OCI-LY7 (cell line): Measurements from ENCODE around the gene GXYLT2. TPM values are rescaled to one million over a fixed set of nuclear protein-coding genes. Genes with fewer than 3 reads are reported as not detected.

ENCODE experiments used
- BruUV-seq: library from RNA; stranded (reverse); fragments of 400-500 nt; replicated peaks from 2 replicates; lab custom pipeline; 2021; lab: Mats Ljungman, UMichigan
- CTCF ChIA-PET: fragments of 300-600 bp; sonication (Branson Sonifier 250); formaldehyde crosslinking; loops from one replicate; lab custom pipeline; 2022; ENCODE audit warnings: antibody characterized with exemption; ENCODE audit not compliant: unreplicated experiment; lab: Charles Lee
- POLR2A ChIA-PET: fragments of 300-600 bp; sonication (Branson Sonifier 250); formaldehyde crosslinking; loops from one replicate; lab custom pipeline; 2022; ENCODE audit warnings: antibody characterized with exemption; lab: Charles Lee
- DNase-seq: peaks from one replicate; pipeline ENCODE4 v3.0.0-alpha.2; 2015; ENCODE audit warnings: low spot score
- H2AFZ ChIP-seq: fragments of 200-600 bp; sonication (generic), shearing (Covaris generic); 2 replicates; pipeline ENCODE4 v1.6.1; 2014; ENCODE audit warnings: mild to moderate bottlenecking, antibody characterized with exemption, low read length, moderate library complexity
- H3K27ac ChIP-seq: fragments of 200-600 bp; sonication (generic); 2 replicates; pipeline ENCODE4 v1.5.1; 2014; ENCODE audit warnings: mixed run types, low read depth, mild to moderate bottlenecking, moderate library complexity, low read length, inconsistent platforms; ENCODE audit not compliant: poor library complexity, severe bottlenecking
- H3K36me3 ChIP-seq: fragments of 200-600 bp; sonication (generic); 2 replicates; pipeline ENCODE4 v1.6.1; 2014; ENCODE audit warnings: mild to moderate bottlenecking, antibody characterized with exemption, low read length, moderate library complexity, mixed read lengths; ENCODE audit not compliant: insufficient read depth
- H3K4me1 ChIP-seq: fragments of 200-600 bp; sonication (generic); 2 replicates; pipeline ENCODE4 v1.5.1; 2014; ENCODE audit warnings: mild to moderate bottlenecking, low read length; ENCODE audit not compliant: insufficient read depth, poor library complexity, severe bottlenecking
- H3K4me2 ChIP-seq: fragments of 200-600 bp; sonication (generic); 2 replicates; pipeline ENCODE4 v1.6.1; 2014; ENCODE audit warnings: mild to moderate bottlenecking, low read length
- H3K4me3 ChIP-seq: fragments of 200-600 bp; sonication (generic); 2 replicates; pipeline ENCODE4 v1.5.1; 2014; ENCODE audit warnings: mild to moderate bottlenecking, low read depth, low read length; ENCODE audit not compliant: poor library complexity, severe bottlenecking
- H3K79me2 ChIP-seq: fragments of 200-600 bp; sonication (generic); 2 replicates; pipeline ENCODE4 v1.6.1; 2016; ENCODE audit warnings: low read depth, mild to moderate bottlenecking, low read length, moderate library complexity, mixed read lengths; ENCODE audit not compliant: insufficient read depth
- H3K9me2 ChIP-seq: fragments of 200-600 bp; sonication (generic); 2 replicates; pipeline ENCODE4 v1.6.1; 2016; ENCODE audit warnings: mild to moderate bottlenecking, low read length, mixed read lengths; ENCODE audit not compliant: insufficient read depth
- H3K9me3 ChIP-seq: fragments of 200-600 bp; sonication (generic); 2 replicates; pipeline ENCODE4 v1.6.1; 2014; ENCODE audit warnings: mild to moderate bottlenecking, mixed run types, low read length, mixed read lengths
- H4K20me1 ChIP-seq: fragments of 200-600 bp; sonication (generic); 2 replicates; pipeline ENCODE4 v1.6.1; 2014; ENCODE audit warnings: mild to moderate bottlenecking, antibody characterized with exemption, low read length, moderate library complexity, mixed read lengths; ENCODE audit not compliant: insufficient read depth
- CTCF ChIP-seq: fragments of 200-600 bp; sonication (generic); conservative IDR thresholded peaks from 2 replicates; pipeline ENCODE4 v1.5.1; 2014; ENCODE audit warnings: mild to moderate bottlenecking, antibody characterized with exemption, low read length, moderate library complexity, mixed read lengths
- EZH2phosphoT487 ChIP-seq: fragments of 200-600 bp; sonication (generic); IDR thresholded peaks from 2 replicates; pipeline ENCODE4 v1.6.1; 2018; ENCODE audit warnings: low read depth, borderline replicate concordance, mild to moderate bottlenecking, mixed run types, antibody characterized with exemption, low read length, moderate library complexity, mixed read lengths
- intact Hi-C: fragments of 100-400 bp; cut with micrococcal nuclease; formaldehyde crosslinking; loops from one replicate; pipeline ENCODE4 v1.10.0; 2022; ENCODE audit not compliant: unreplicated experiment
- total RNA-seq, 2 experiments: library from RNA; depleted of rRNA in 1 of 2; stranded (reverse); fragments of >200 nt in 1 of 2; shearing (Covaris generic) in 1 of 2; gene quantifications; 2 replicates each; pipeline ENCODE4 v1.2.3, GENCODE V29; 2014 to 2022

GXYLT2 gene
- total RNA-seq, 2 experiments from 2014 or later, result not detected

GRCh38 chr3:72855001-72855400 lies 32.8 kb upstream of the GXYLT2 start:
- no TSS peak for BruUV-seq
- no peak overlapping the region for H3K4me3 ChIP-seq

GRCh38 chr3:72860053-72860452 lies 27.8 kb upstream of the GXYLT2 start:
- Histone ChIP-seq H2AFZ (no peak overlapping the region), H3K27ac (no peak overlapping the region), H3K4me2 (no peak overlapping the region), H3K79me2 (no peaks in the 10 kb centered on the region), H3K9me2 (no peaks in the 10 kb centered on the region), H3K4me3 (no peak overlapping the region), H3K4me1 (no peaks in the 10 kb centered on the region), H4K20me1 (no peaks in the 10 kb centered on the region), H3K9me3 (no peaks in the 10 kb centered on the region), H3K36me3 (no peaks in the 10 kb centered on the region)
- CTCF ChIA-PET, result no interaction called here
- DNase-seq, result no peak
- no peak for TF ChIP-seq EZH2phosphoT487
- TF ChIP-seq CTCF, result no peak
- BruUV-seq, result no TSS peak
- intact Hi-C loops, result no loop called here
- POLR2A ChIA-PET, result no interaction called here

More at GRCh38 chr3:72855001-72855400, 32.8 kb upstream of the GXYLT2 start:
- H2AFZ ChIP-seq, result no peak overlapping the region
- intact Hi-C loops, result no loop called here
- H4K20me1 ChIP-seq, result no peaks in the 10 kb centered on the region
- no peak overlapping the region for H3K4me2 ChIP-seq
- H3K79me2 ChIP-seq, result no peaks in the 10 kb centered on the region
- TF ChIP-seq CTCF (no peak), EZH2phosphoT487 (no peak)
- H3K4me1 ChIP-seq, result no peaks in the 10 kb centered on the region
- H3K9me2 ChIP-seq, result no peaks in the 10 kb centered on the region
- CTCF ChIA-PET, result interaction anchor here (0.6 kb wide), 1 partner anchor 350 kb away, joined by 3 read pairs; no protein-coding TSS in a partner anchor
- H3K27ac ChIP-seq, result no peak overlapping the region
- no peak for DNase-seq
- no peaks in the 10 kb centered on the region for H3K9me3 ChIP-seq
- POLR2A ChIA-PET, result interaction anchor here (0.6 to 0.7 kb wide), 2 partner anchors 190 to 287 kb away, joined by 3 to 4 read pairs; no protein-coding TSS in a partner anchor
- H3K36me3 ChIP-seq, result no peaks in the 10 kb centered on the region

DNA sequence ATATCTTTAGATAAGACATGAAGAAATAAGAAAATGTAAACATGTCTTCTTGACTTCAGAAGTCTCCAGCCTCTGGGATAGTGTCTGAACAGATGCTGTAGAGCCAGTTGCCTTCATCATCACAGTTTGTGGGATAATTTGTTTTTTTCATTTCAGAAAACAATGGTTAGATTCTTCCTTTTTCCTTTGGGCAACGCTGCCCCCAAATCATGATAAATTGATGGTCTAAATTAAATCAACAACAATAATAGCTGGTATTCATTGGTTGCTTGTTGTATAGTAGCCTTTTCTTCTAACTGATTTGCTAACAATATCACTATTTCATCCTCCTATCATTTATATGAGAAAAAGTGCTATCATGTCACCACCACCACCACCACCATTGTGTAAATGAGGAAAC lies 27.0 kb upstream of the GXYLT2 start:
- Histone ChIP-seq H3K27ac (no peak overlapping the region), H3K36me3 (no peaks in the 10 kb centered on the region), H3K4me2 (no peak overlapping the region), H3K79me2 (no peaks in the 10 kb centered on the region), H3K4me3 (no peak overlapping the region), H3K4me1 (no peaks in the 10 kb centered on the region), H3K9me3 (no peaks in the 10 kb centered on the region), H2AFZ (no peak overlapping the region), H3K9me2 (no peaks in the 10 kb centered on the region), H4K20me1 (no peaks in the 10 kb centered on the region)
- ChIA-PET POLR2A (interaction anchor here (0.6 kb wide), 2 partner anchors 49 to 491 kb away, joined by 3 to 5 read pairs; no protein-coding TSS in a partner anchor), CTCF (no interaction called here)
- TF ChIP-seq CTCF, result no peak
- intact Hi-C loops, result no loop called here
- BruUV-seq, result no TSS peak
- DNase-seq, result no peak
